Measurements from ENCODE around the gene SNX15. TPM values are rescaled to one million over a fixed set of nuclear protein-coding genes. Genes with fewer than 3 reads are reported as not detected.

Gene SNX15
- total RNA-seq, 1 donor from 2014 or later: 40.4 TPM

DNA sequence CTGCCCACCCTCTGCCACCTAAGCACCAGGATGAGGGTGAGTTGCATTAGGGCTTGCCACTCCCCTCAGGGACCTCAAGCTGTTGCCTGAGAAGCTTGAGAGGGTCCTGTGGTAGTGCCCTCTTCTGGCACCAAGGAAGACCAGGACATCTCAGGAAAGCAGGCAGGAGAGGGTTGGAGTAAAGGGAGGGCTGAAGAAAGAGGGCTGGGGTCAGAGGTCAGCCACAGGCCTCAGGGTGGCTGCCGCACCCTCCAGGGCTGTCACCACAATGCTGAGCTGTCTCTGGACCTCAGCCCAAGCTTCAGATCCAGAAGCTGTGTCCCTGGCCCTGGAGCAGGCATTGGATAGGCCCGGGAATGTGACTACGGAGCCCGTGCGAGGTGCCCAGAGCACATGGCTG, 17.8 kb downstream of the SNX15 start:
- H3K36me3 Mint-ChIP-seq (ENCODE audit: unreplicated experiment): no peaks in the 10 kb centered on the region
- peaks cover 3% of the 10 kb centered on the region for H3K4me1 Mint-ChIP-seq (ENCODE audit: low read depth, unreplicated experiment)
- H3K4me3 Mint-ChIP-seq (ENCODE audit: unreplicated experiment): no peak overlapping the region
- no peak overlapping the region for H3K27ac Mint-ChIP-seq (ENCODE audit: unreplicated experiment)
- peaks cover 7% of the 10 kb centered on the region for H3K27me3 Mint-ChIP-seq (ENCODE audit: unreplicated experiment)
- H3K9me3 Mint-ChIP-seq (ENCODE audit: unreplicated experiment): peaks cover 4% of the 10 kb centered on the region
- TF ChIP-seq, protein P1, sequence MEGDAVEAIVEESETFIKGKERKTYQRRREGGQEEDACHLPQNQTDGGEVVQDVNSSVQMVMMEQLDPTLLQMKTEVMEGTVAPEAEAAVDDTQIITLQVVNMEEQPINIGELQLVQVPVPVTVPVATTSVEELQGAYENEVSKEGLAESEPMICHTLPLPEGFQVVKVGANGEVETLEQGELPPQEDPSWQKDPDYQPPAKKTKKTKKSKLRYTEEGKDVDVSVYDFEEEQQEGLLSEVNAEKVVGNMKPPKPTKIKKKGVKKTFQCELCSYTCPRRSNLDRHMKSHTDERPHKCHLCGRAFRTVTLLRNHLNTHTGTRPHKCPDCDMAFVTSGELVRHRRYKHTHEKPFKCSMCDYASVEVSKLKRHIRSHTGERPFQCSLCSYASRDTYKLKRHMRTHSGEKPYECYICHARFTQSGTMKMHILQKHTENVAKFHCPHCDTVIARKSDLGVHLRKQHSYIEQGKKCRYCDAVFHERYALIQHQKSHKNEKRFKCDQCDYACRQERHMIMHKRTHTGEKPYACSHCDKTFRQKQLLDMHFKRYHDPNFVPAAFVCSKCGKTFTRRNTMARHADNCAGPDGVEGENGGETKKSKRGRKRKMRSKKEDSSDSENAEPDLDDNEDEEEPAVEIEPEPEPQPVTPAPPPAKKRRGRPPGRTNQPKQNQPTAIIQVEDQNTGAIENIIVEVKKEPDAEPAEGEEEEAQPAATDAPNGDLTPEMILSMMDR (IDR thresholded peaks at IDR 0.05; ENCODE audit: partially characterized antibody, unreplicated experiment): no peak
- DNase-seq: no peak

DNA sequence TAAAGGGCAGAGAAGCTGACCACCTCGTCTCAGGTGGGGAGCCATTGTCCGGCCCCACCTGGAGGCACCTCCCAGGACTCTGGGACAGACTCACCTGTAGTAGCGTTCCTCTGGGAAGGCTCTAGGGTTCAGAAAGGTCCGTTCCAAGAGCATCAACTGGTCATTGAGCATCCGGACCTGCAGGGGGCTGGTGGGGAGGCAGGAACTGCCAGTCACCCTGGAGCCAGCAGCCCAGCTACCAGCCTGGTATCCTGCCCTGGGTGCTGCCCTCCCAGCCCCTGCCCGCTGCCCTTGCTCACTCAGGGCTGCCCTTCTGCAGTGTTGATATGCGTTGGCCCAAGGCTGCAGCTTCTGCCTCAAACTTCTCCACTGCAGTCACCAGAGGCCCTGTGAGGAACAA, 18.5 kb downstream of the SNX15 start:
- DNase-seq: no peak
- Mint-ChIP-seq H3K4me3 (ENCODE audit: unreplicated experiment) (no peak overlapping the region), H3K4me1 (ENCODE audit: low read depth, unreplicated experiment) (peaks cover 3% of the 10 kb centered on the region), H3K9me3 (ENCODE audit: unreplicated experiment) (peaks cover 2% of the 10 kb centered on the region), H3K27ac (ENCODE audit: unreplicated experiment) (no peak overlapping the region), H3K27me3 (ENCODE audit: unreplicated experiment) (peaks cover 7% of the 10 kb centered on the region), H3K36me3 (ENCODE audit: unreplicated experiment) (no peaks in the 10 kb centered on the region)
- TF ChIP-seq, protein P1 (IDR thresholded peaks at IDR 0.05; ENCODE audit: partially characterized antibody, unreplicated experiment): no peak

DNA sequence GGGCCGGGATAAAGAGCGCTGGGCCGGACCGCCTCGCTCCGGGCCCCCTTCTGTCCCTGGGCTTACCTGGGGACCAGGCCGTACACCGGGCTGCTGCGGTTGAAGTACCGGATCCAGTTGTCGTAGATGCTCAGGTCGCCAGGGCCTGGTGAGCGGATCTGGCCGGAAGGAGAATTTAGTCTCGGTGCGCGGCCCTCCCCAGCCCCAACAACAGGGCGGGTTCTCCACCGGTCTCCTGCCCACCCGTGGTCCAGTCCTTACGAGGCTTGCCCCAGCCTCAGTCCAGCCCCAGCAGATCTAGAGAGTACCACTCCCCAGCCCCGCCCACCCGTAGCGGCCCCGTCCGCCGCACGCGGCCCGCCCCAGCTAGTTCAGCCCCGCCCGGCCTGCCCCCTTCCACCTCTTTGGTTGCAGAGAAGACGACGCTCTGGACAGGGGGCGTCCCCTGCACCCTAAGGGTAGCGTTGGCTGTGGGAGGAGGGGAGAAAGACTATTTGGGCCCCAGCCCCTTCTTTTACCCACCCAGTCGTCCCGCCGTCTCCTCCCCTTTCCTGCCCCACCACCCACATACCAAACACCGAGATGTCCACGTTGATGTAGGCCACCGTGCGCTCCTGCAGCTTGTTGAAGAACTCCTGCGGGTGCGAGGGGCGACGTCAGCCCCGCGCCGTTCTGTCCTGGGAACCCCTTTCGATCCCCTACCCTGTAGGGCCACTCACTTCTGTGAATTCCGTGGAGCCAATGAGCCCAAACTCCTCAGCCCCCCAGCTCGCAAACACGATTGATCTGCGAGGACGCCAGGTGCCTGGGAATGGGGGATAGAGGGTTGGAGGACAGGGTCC, 20.6 kb downstream of the SNX15 start:
- TF ChIP-seq, protein P1 (IDR thresholded peaks at IDR 0.05; ENCODE audit: partially characterized antibody, unreplicated experiment): no peak
- H3K36me3 Mint-ChIP-seq (ENCODE audit: unreplicated experiment): no peaks in the 10 kb centered on the region
- H3K4me1 Mint-ChIP-seq (ENCODE audit: low read depth, unreplicated experiment): peaks cover 3% of the 10 kb centered on the region
- no peak overlapping the region for H3K4me3 Mint-ChIP-seq (ENCODE audit: unreplicated experiment)
- H3K27ac Mint-ChIP-seq (ENCODE audit: unreplicated experiment): no peak overlapping the region
- H3K27me3 Mint-ChIP-seq (ENCODE audit: unreplicated experiment): peaks cover 6% of the 10 kb centered on the region
- peaks cover 2% of the 10 kb centered on the region for H3K9me3 Mint-ChIP-seq (ENCODE audit: unreplicated experiment)
- DNase-seq: no peak

DNA sequence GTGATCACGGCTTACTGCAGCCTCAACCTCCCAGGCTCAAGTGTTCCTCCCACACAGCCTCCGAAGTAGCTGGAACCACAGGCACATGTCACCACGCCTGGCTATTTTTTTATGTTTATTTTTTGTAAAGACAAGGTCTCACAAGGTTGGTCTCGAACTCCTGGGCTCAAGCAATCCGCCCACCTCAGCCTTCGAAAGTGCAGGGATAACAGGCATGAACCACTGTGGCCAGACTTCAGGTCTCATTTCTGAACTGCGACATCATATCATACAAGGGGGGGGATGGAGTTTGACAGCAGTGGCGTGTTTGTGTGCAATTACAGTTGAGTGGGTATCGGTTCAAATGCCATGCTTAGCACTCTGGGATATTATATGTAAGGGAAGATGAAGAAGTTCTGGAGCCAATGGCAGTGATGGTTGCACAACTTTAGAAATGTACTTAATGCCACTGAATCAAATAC, 24.2 kb downstream of the SNX15 start:
- Mint-ChIP-seq H3K9me3 (ENCODE audit: unreplicated experiment) (peaks cover 2% of the 10 kb centered on the region), H3K27ac (ENCODE audit: unreplicated experiment) (no peak overlapping the region), H3K36me3 (ENCODE audit: unreplicated experiment) (no peaks in the 10 kb centered on the region), H3K27me3 (ENCODE audit: unreplicated experiment) (peaks cover 6% of the 10 kb centered on the region), H3K4me1 (ENCODE audit: low read depth, unreplicated experiment) (peaks cover 3% of the 10 kb centered on the region), H3K4me3 (ENCODE audit: unreplicated experiment) (no peak overlapping the region)
- TF ChIP-seq, protein P1 (IDR thresholded peaks at IDR 0.05; ENCODE audit: partially characterized antibody, unreplicated experiment): no peak
- DNase-seq: no peak

DNA sequence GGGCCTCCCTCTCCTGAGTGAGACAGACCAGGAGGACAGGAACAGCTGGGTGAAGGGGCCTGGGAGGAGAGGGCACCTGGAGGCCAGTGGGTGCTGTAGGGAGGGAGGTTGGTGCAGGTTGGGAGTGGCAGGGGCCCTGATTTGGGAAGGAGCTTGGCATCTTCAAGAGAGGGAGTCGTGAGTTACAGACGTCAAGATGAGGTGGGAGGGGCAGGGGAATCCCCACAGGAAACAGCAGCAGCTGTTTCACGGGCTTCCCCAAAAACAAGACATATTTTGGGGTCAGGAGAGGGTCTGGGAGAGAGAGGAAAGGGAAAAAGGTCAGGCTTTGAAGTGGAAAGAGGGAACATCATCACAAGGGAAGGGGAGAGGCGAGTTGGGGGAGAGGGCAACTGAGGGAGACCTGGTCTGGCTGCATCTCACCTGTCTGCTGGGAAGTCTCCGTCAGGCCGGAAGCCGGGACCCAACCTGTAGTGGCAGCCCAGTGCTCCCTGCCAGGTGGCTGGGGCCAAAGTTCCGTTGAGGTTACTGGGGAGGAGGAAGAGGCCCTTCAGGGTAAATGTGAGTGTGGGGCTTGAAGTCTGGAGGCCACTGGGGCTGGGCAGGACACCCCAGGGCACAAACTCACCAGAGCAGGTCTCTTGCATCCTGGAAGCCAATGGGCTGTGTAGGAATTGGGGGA, 26.7 kb downstream of the SNX15 start:
- Mint-ChIP-seq H3K4me3 (ENCODE audit: unreplicated experiment) (no peak overlapping the region), H3K36me3 (ENCODE audit: unreplicated experiment) (no peaks in the 10 kb centered on the region), H3K4me1 (ENCODE audit: low read depth, unreplicated experiment) (no peaks in the 10 kb centered on the region), H3K27me3 (ENCODE audit: unreplicated experiment) (peaks cover 3% of the 10 kb centered on the region), H3K9me3 (ENCODE audit: unreplicated experiment) (peaks cover 2% of the 10 kb centered on the region), H3K27ac (ENCODE audit: unreplicated experiment) (no peak overlapping the region)
- DNase-seq: no peak
- TF ChIP-seq, protein P1 (IDR thresholded peaks at IDR 0.05; ENCODE audit: partially characterized antibody, unreplicated experiment): no peak

Measured in glutamatergic neuron (in vitro differentiated cells).